M059J (cell line): ENCODE measurements around the gene HPSE2. TPM values are rescaled to one million over a fixed set of nuclear protein-coding genes. Genes with fewer than 3 reads are reported as not detected.

Experiments used
- DNase-seq: peaks from one replicate; pipeline ENCODE4 v3.0.0-alpha.2; 2012; ENCODE audit warnings: low read depth
- total RNA-seq: library from RNA; depleted of rRNA; stranded (reverse); fragments of >200 nt; shearing (Covaris generic); gene quantifications from 2 replicates; pipeline ENCODE4 v1.2.3, GENCODE V29; 2014

The HPSE2 gene
- total RNA-seq, 1 experiment from 2014 or later, result 0.57 TPM

GRCh38 chr10:98620503-98620902 lies 615.1 kb downstream of the HPSE2 start:
- DNase-seq, result no peak

GRCh38 chr10:98619446-98619845 lies 616.2 kb downstream of the HPSE2 start:
- DNase-seq, result no peak

GRCh38 chr10:98617906-98618520 lies 617.6 kb downstream of the HPSE2 start:
- no peak for DNase-seq

- DNase-seq, result no peak
Observed at GRCh38 chr10:98613446-98613845, 622.2 kb downstream of the HPSE2 start.

- DNase-seq, result peak; percentile 3
Observed at GRCh38 chr10:98611436-98611835, 624.2 kb downstream of the HPSE2 start.

GRCh38 chr10:98610836-98611235 lies 624.8 kb downstream of the HPSE2 start:
- no peak for DNase-seq

GRCh38 chr10:98610301-98610700 lies 625.4 kb downstream of the HPSE2 start:
- peak; percentile 1 for DNase-seq

GRCh38 chr10:98609265-98609664 lies 626.4 kb downstream of the HPSE2 start:
- DNase-seq, result no peak

- no peak for DNase-seq
Observed at GRCh38 chr10:98608411-98608810, 627.2 kb downstream of the HPSE2 start.

- no peak for DNase-seq
Observed at GRCh38 chr10:98602224-98602623, 633.4 kb downstream of the HPSE2 start.

- DNase-seq, result no peak
Observed at GRCh38 chr10:98599032-98599610, 636.5 kb downstream of the HPSE2 start.

GRCh38 chr10:98596404-98596803 lies 639.2 kb downstream of the HPSE2 start:
- no peak for DNase-seq

- no peak for DNase-seq
Observed at GRCh38 chr10:98589691-98590090, 646.0 kb downstream of the HPSE2 start.

- no peak for DNase-seq
Observed at GRCh38 chr10:98589007-98589406, 646.6 kb downstream of the HPSE2 start.

- no peak for DNase-seq
Observed at GRCh38 chr10:98587156-98587837, 648.4 kb downstream of the HPSE2 start.

GRCh38 chr10:98586096-98586495 lies 649.6 kb downstream of the HPSE2 start:
- no peak for DNase-seq

- no peak for DNase-seq
Observed at GRCh38 chr10:98582363-98582762, 653.3 kb downstream of the HPSE2 start.

GRCh38 chr10:98577578-98577977 lies 658.1 kb downstream of the HPSE2 start:
- no peak for DNase-seq

GRCh38 chr10:98577168-98577567 lies 658.5 kb downstream of the HPSE2 start:
- no peak for DNase-seq

GRCh38 chr10:98576096-98576495 lies 659.6 kb downstream of the HPSE2 start:
- DNase-seq, result no peak

- peak; percentile 9 for DNase-seq
Observed at GRCh38 chr10:98572594-98572993, 663.1 kb downstream of the HPSE2 start.

GRCh38 chr10:98570834-98571233 lies 664.8 kb downstream of the HPSE2 start:
- DNase-seq, result no peak

- no peak for DNase-seq
Observed at GRCh38 chr10:98569853-98570252, 665.8 kb downstream of the HPSE2 start.
